Smooth muscle cell (in vitro differentiated cells): ENCODE data around the gene IPO9. TPM values are rescaled to one million over a fixed set of nuclear protein-coding genes. Genes with fewer than 3 reads are reported as not detected.

Experiments
- DNase-seq: peaks from one replicate; lab custom pipeline; 2025; ENCODE audit not compliant: unreplicated experiment; lab: John Stamatoyannopoulos, UW
- H2AFZ ChIP-seq: fragments of 200-600 bp; sonication (generic); 2 replicates; pipeline ENCODE4 v1.6.0; 2016; ENCODE audit warnings: antibody characterized with exemption, low read depth, mild to moderate bottlenecking
- H3F3A ChIP-seq: fragments of 200-600 bp; sonication (generic); 2 replicates; pipeline ENCODE4 v1.6.0; 2017; ENCODE audit warnings: antibody characterized with exemption, low read depth
- H3K27ac ChIP-seq: fragments of 200-600 bp; sonication (generic); 2 replicates; pipeline ENCODE4 v1.5.1; 2016; ENCODE audit warnings: low read depth, mild to moderate bottlenecking
- H3K27me3 ChIP-seq: fragments of 200-600 bp; sonication (generic); 2 replicates; pipeline ENCODE4 v1.6.1; 2016; ENCODE audit warnings: low read depth, mild to moderate bottlenecking
- H3K36me3 ChIP-seq: fragments of 200-600 bp; sonication (generic); 2 replicates; pipeline ENCODE4 v1.5.1; 2016; ENCODE audit warnings: low read depth
- H3K4me1 ChIP-seq: fragments of 200-600 bp; sonication (generic); 2 replicates; pipeline ENCODE4 v1.5.1; 2016; ENCODE audit warnings: low read depth
- H3K4me2 ChIP-seq: fragments of 200-600 bp; sonication (generic); 2 replicates; pipeline ENCODE4 v1.6.0; 2016; ENCODE audit warnings: mild to moderate bottlenecking
- H3K4me3 ChIP-seq: fragments of 200-600 bp; sonication (generic); 2 replicates; pipeline ENCODE4 v1.5.1; 2016; ENCODE audit warnings: mild to moderate bottlenecking
- H3K79me2 ChIP-seq: fragments of 200-600 bp; sonication (generic); 2 replicates; pipeline ENCODE4 v1.6.0; 2016; ENCODE audit warnings: low read depth, mild to moderate bottlenecking
- H3K9ac ChIP-seq: fragments of 200-600 bp; sonication (generic); 2 replicates; pipeline ENCODE4 v1.6.0; 2016; ENCODE audit warnings: low read depth
- H3K9me3 ChIP-seq: fragments of 200-600 bp; sonication (generic); replicated peaks from 2 replicates; pipeline ENCODE4 v1.5.1; 2016; ENCODE audit warnings: low read depth
- H4K20me1 ChIP-seq: fragments of 200-600 bp; sonication (generic); 2 replicates; pipeline ENCODE4 v1.6.0; 2016; ENCODE audit warnings: low read depth
- CTCF ChIP-seq: fragments of 200-600 bp; sonication (generic); IDR thresholded peaks from 2 replicates; pipeline ENCODE4 v1.5.1; 2017; ENCODE audit warnings: borderline replicate concordance, mild to moderate bottlenecking, antibody characterized with exemption; ENCODE audit not compliant: insufficient read depth, poor library complexity, severe bottlenecking
- WGBS: methylation state at CpG from one replicate; pipeline ENCODE4 v1.1.7; 2016; ENCODE audit warnings: low lambda C conversion rate; 5-methylcytosine and 5-hydroxymethylcytosine counted together
- polyA plus RNA-seq: library from polyadenylated mRNA; unstranded; fragments of >200 nt; fragmentation: Nextera tagmentation; extraction: Ambion mirVana; gene quantifications from 2 replicates; pipeline ENCODE4 v1.2.1, GENCODE V29; 2016
- total RNA-seq: library from RNA; depleted of rRNA; stranded (reverse); fragments of >200 nt; gene quantifications from 2 replicates; pipeline ENCODE4 v1.2.3, GENCODE V29; 2014

The IPO9 gene
- total RNA-seq (24.9 and 25.4 TPM in 2 replicates), polyA plus RNA-seq (43.6 and 53.5 TPM in 2 replicates)

GRCh38 chr1:201828820-201829774 is at the start of gene IPO9:
Gene IPO9 (plus strand): TSS chr1:201829157. CDS start chr1:201829210, 53 bp downstream.
- H3K27me3 ChIP-seq: no peaks in the 10 kb centered on the region
- TF ChIP-seq CTCF: peak; percentile 93
- peak within 1 kb of the TSS; percentile 91 for H3K9ac ChIP-seq
- peaks cover 35% of the 10 kb centered on the region for H4K20me1 ChIP-seq
- H3K9me3 ChIP-seq: no peaks in the 10 kb centered on the region
- no peaks in the 10 kb centered on the region for H3K36me3 ChIP-seq
- WGBS: 2% methylated on average over 54 of the region's 58 CpGs
- peak within 1 kb of the TSS; percentile 83 for H3K27ac ChIP-seq
- peak within 1 kb of the TSS; percentile 75 for H2AFZ ChIP-seq
- peaks cover 46% of the 10 kb centered on the region for H3K79me2 ChIP-seq
- H3K4me1 ChIP-seq: peaks cover 24% of the 10 kb centered on the region
- peak; percentile 84 for DNase-seq
- H3F3A ChIP-seq: peaks cover 18% of the 10 kb centered on the region
- H3K4me2 ChIP-seq: peak within 1 kb of the TSS; percentile 92
- H3K4me3 ChIP-seq: peak within 1 kb of the TSS; percentile 86

GRCh38 chr1:201779351-201779880 is 49.5 kb upstream of the IPO9 start:
- Histone ChIP-seq H2AFZ (no peak overlapping the region), H3K4me1 (peaks cover 24% of the 10 kb centered on the region), H3K9ac (peak overlapping the region; percentile 41), H3K27ac (peak overlapping the region; percentile 70), H3K9me3 (no peaks in the 10 kb centered on the region), H3K36me3 (peaks cover 15% of the 10 kb centered on the region), H3F3A (peaks cover 3% of the 10 kb centered on the region), H4K20me1 (peaks cover 20% of the 10 kb centered on the region), H3K79me2 (peaks cover 22% of the 10 kb centered on the region), H3K4me2 (peak overlapping the region; percentile 81), H3K27me3 (no peaks in the 10 kb centered on the region), H3K4me3 (no peak overlapping the region)
- 34% methylated on average over 6 of the region's 6 CpGs for WGBS
- no peak for DNase-seq
- no peak for TF ChIP-seq CTCF

GRCh38 chr1:201780952-201781351 is 48.0 kb upstream of the IPO9 start:
- Histone ChIP-seq H3K27me3 (no peaks in the 10 kb centered on the region), H3K36me3 (peaks cover 15% of the 10 kb centered on the region), H4K20me1 (peaks cover 20% of the 10 kb centered on the region), H3K4me3 (no peak overlapping the region), H3F3A (peaks cover 3% of the 10 kb centered on the region), H3K27ac (peak overlapping the region; percentile 39), H2AFZ (no peak overlapping the region), H3K9ac (no peak overlapping the region), H3K4me2 (no peak overlapping the region), H3K9me3 (no peaks in the 10 kb centered on the region), H3K79me2 (peaks cover 11% of the 10 kb centered on the region), H3K4me1 (peaks cover 24% of the 10 kb centered on the region)
- WGBS: 89% methylated on average over 6 of the region's 6 CpGs
- TF ChIP-seq CTCF: no peak
- DNase-seq: no peak
